Stimulated activated effector memory CD8-positive, alpha-beta T cell treated with anti-CD3 and anti-CD28 coated beads, Interleukin-12 subunit alpha, Interleukin-12 subunit beta, amount 100 ng/mL, for 72 hours (primary cell): ENCODE data around the gene MAN1A1.
"Not testable (repeated sequence)": the region's sequence is repeated elsewhere in the genome, so short reads cannot be mapped to it uniquely, and the experiment has no call there.

Experiments used
- ATAC-seq: fragments of 150-1000 bp; cut with Tn5 transposase; 2 replicates; pipeline ENCODE4 v1.10.0; 2021
- DNase-seq, 2 donors: peaks; one replicate each; pipeline ENCODE4 v3.0.0; 2021 to 2022; ENCODE audit warnings: low spot score in 2 of 2
- H3K27ac Mint-ChIP-seq: one replicate; pipeline ENCODE4 v1.8.0; 2022; ENCODE audit warnings: mild to moderate bottlenecking, mixed read lengths
- H3K36me3 Mint-ChIP-seq: one replicate; pipeline ENCODE4 v1.8.0; 2022; ENCODE audit warnings: mild to moderate bottlenecking, mixed read lengths
- H3K4me1 Mint-ChIP-seq: one replicate; pipeline ENCODE4 v1.8.0; 2022; ENCODE audit warnings: mixed read lengths
- H3K4me3 Mint-ChIP-seq: one replicate; pipeline ENCODE4 v1.8.0; 2022; ENCODE audit warnings: mild to moderate bottlenecking, mixed read lengths
- H3K9me3 Mint-ChIP-seq: one replicate; pipeline ENCODE4 v1.8.0; 2022; ENCODE audit warnings: mixed read lengths

Gene MAN1A1

DNA sequence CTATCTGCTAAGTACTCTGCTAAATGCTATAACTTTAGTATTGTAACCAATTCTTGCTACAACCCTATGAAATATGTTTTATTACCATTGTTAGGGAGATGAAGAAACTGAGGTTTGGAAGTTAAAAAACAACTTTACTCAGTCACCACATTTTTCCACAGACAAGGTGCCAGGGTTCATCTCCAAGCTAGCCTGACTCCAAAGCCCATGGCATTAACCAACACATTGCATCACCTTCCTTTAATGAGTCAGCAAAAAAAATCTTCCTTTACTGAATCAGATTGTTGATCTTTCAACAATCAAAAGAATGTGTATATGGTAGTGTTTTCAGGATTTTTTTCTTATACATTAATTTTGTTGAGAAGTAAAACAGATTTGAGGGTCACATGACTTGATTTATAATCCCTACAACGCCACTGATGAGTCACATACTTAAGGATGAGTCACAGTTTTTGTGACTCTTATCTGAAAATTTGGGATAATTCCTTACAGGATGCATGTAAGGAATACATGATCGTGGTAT, 41.5 kb downstream of the MAN1A1 start:
- Mint-ChIP-seq H3K27ac (no peak overlapping the region), H3K9me3 (no peaks in the 10 kb centered on the region), H3K4me3 (no peak overlapping the region), H3K36me3 (peaks cover 12% of the 10 kb centered on the region), H3K4me1 (peaks cover 45% of the 10 kb centered on the region)
- ATAC-seq (no peak), DNase-seq (no peak)

DNA sequence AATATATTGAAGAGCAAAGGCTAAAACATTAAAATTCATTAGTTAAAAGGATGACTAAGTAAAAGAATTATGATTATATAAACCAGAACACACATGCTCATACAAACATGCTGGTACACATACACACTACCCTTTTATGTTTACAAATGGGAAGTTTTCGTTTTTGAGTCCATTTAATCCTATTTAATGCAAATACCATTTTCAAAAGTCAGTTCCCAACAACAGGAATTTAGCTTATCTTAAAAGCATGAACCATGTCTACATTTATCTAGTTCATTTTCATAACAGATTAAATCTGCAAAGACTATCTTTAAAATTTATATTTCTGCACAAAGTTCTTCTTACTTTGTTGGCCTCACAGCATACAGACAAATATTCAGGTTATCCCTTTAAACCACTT, 42.5 kb downstream of the MAN1A1 start:
- H3K36me3 Mint-ChIP-seq, result peaks cover 17% of the 10 kb centered on the region
- H3K4me1 Mint-ChIP-seq, result peaks cover 35% of the 10 kb centered on the region
- no peaks in the 10 kb centered on the region for H3K9me3 Mint-ChIP-seq
- no peak overlapping the region for H3K27ac Mint-ChIP-seq
- DNase-seq (no peak), ATAC-seq (no peak)
- no peak overlapping the region for H3K4me3 Mint-ChIP-seq

DNA sequence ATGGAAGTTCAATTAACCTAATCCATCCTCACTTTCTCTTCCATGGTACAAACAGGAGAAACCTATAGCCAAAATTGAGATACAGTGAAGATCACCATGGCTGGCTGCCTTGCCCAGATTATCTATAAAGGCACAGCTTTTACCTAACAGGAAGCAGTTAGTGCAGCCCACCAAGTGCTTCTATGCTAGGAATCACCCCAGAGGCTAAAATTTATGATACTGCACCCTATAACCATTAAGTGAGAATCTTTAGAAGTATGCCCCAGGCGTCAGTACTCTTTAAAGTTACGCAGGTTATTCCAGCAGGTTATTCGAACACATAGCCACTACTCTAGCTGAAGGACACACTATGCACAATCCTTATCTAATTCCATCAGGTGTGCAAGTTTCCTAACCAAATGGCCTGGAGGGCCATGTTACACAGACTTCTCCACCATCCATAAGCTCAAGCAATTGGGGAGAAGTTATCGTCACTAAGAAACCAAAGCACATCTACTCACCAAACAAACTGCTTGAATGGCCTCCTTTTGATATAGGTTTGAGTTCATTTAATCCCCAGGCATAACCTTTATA, 43.1 kb downstream of the MAN1A1 start:
- Mint-ChIP-seq H3K9me3 (no peaks in the 10 kb centered on the region), H3K4me3 (no peak overlapping the region), H3K27ac (no peak overlapping the region), H3K4me1 (peaks cover 29% of the 10 kb centered on the region), H3K36me3 (peaks cover 22% of the 10 kb centered on the region)
- no peak for DNase-seq
- no peak for ATAC-seq

DNA sequence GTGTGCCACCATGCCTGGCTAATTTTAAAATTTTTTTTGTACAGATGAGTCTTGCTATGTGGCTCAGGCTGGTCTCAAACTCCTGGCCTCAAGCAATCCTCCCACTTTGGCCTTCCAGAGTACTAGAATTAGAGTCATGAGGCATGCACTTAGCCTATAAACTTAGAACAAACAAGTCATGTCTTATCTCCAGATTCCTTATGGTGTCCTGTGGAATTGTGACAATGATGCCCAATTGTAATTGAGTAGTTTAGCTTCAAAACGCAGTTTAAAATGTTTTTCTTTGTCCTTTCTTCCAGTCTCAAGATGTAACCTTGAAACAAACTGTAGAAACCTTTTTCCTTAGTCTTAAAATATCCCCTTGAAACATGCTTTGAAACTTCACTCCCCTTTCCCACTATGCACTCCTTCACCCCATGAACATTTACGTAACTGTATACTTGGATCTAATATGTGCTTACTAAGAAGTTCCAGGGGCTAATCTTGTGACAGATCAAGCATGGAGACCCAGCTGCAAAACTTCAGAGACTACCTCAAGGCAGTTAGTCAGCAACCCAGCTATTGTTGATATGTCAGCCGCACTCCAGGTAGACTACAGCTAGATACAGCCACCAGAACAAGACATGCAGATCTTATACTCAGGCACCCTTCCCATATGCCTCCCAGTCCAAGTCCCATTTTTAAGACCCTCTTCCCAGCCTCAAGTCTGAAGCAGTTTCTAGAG, 46.2 kb downstream of the MAN1A1 start:
- peaks cover 11% of the 10 kb centered on the region for H3K4me1 Mint-ChIP-seq
- no peaks in the 10 kb centered on the region for H3K9me3 Mint-ChIP-seq
- DNase-seq, result no peak
- ATAC-seq, result no peak
- H3K4me3 Mint-ChIP-seq, result no peak overlapping the region
- H3K36me3 Mint-ChIP-seq, result peaks cover 34% of the 10 kb centered on the region
- H3K27ac Mint-ChIP-seq, result no peak overlapping the region

DNA sequence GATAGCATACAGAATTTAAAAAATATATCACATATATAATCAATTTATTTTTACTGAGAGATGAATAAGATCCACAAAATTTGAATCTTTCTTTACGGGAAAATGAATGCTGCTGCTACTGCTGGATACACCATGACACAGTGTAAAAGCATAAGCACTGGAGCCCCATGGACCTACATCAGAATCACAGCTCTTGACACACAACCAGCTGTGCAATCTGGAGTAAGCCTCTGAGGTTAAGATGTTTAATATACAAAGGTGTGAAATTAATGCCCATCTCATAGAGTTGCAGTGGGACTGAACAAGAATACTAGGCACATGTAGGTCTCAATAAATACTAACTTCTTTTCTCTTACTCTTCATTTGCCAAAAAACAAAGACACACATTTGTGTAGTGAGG, 48.1 kb downstream of the MAN1A1 start:
- H3K9me3 Mint-ChIP-seq, result no peaks in the 10 kb centered on the region
- DNase-seq (no peak), ATAC-seq (no peak)
- peaks cover 34% of the 10 kb centered on the region for H3K36me3 Mint-ChIP-seq
- H3K27ac Mint-ChIP-seq, result no peak overlapping the region
- no peak overlapping the region for H3K4me3 Mint-ChIP-seq
- H3K4me1 Mint-ChIP-seq, result peaks cover 9% of the 10 kb centered on the region

DNA sequence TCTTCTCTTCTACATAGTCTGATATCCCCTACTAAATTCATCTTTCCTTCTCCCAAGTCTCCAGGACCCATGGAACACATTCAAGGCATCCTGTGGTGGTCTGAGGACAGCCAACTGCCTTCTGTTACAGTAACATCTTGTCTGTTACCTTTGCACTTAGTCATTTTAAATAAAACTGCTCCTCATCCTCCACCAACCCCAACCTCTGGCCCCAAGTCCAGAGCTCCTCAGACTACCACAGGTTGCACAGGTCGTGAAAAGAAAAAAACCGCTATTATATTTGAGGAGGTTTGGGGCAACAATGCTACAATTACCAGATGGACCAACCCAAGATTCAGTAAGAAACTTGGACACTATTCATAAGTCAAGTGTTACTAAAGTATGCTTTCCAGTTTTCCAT, 49.9 kb downstream of the MAN1A1 start:
- H3K27ac Mint-ChIP-seq, result no peak overlapping the region
- DNase-seq (no peak), ATAC-seq (no peak)
- H3K4me3 Mint-ChIP-seq, result no peak overlapping the region
- H3K9me3 Mint-ChIP-seq, result no peaks in the 10 kb centered on the region
- peaks cover 14% of the 10 kb centered on the region for H3K4me1 Mint-ChIP-seq
- H3K36me3 Mint-ChIP-seq, result peaks cover 27% of the 10 kb centered on the region

DNA sequence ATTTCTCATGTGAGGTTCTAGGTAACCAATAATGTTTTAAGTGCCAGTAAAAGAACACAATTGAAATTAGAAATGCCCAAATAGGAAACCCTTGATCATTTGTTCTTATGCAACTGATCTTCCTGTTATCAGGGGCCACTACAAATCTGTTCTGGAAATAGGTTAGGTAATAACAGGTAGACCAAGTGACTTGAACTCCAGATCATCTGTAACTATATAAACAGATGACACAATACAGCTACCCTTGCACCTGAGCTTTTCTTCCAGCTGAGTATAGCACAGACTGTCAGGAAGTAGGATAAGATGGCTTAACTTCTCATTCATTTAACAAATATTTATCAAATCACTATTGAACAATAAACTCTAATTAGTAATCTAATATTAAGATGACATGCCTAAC, 52.5 kb downstream of the MAN1A1 start:
- Mint-ChIP-seq H3K36me3 (peaks cover 22% of the 10 kb centered on the region), H3K27ac (no peak overlapping the region), H3K9me3 (no peaks in the 10 kb centered on the region), H3K4me3 (no peak overlapping the region), H3K4me1 (peaks cover 14% of the 10 kb centered on the region)
- no peak for ATAC-seq
- no peak for DNase-seq

DNA sequence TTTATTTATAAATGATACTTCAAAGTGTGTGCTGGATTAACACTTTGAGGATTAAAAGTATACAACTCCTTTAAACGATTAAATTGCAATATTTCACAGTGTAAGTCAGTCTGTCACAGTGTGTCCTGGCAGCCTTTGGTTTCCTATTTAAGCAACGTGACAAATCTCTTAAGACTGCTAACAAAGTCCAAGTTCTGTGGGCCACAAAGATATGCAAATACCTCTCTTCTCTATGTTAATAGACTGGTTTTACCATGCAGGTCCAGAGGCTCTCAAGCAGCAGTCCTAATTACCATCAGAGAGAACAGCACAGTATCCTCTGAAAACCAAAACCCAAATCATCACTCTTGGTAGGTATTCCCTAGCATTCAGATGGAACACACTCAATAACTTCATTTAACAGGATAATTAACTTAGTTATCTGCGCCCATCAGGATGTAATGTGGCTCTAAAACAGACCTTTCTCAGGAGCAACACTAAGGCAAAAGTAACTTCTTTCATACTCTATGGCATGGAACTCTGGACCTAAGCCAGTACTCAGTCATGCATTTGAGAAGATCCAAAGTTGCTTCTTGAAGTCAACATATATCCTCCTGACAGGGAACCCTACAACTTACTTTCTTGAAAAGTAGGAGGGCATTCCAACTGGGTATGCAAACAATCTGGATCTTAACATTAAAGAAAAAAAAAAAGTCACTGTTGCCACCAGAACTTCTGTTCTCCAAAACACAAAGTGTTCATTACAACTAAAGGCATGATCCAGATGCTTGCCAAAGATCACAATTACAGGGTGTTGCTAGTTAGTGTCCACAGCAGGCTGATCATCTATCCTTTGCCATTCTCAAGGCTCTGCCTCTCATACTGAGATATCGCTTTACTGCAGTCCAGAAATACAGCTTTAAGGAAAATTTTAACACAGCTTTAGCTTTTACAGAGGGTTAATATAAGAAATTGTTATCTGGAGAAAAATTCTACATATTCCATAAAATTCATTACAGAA, 53.2 kb downstream of the MAN1A1 start:
- Mint-ChIP-seq H3K4me3 (no peak overlapping the region), H3K4me1 (peaks cover 15% of the 10 kb centered on the region), H3K27ac (no peak overlapping the region), H3K9me3 (no peaks in the 10 kb centered on the region), H3K36me3 (peaks cover 16% of the 10 kb centered on the region)
- DNase-seq, result no peak
- no peak for ATAC-seq

DNA sequence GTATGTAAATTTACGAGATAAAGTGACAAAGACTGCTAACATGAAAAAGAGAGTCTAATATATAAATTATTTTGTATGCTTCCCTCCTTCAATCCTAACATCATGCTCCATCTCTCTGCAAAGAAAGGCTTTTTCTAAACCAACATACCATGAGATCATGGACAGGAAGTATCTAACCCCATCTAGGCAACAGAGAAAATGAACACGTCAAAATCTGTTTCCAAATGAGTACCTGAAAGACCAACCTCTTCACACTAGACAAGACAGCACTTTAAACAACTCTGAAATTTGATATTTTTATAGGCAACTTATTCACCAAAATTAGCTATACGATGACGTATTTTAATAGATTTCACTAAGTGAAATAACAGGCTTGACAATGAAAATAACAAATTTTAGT, 54.6 kb downstream of the MAN1A1 start:
- Mint-ChIP-seq H3K4me1 (peaks cover 20% of the 10 kb centered on the region), H3K9me3 (peaks cover 3% of the 10 kb centered on the region), H3K36me3 (peaks cover 18% of the 10 kb centered on the region), H3K27ac (no peak overlapping the region), H3K4me3 (no peak overlapping the region)
- peak; percentile 100 for ATAC-seq
- DNase-seq, result no peak

DNA sequence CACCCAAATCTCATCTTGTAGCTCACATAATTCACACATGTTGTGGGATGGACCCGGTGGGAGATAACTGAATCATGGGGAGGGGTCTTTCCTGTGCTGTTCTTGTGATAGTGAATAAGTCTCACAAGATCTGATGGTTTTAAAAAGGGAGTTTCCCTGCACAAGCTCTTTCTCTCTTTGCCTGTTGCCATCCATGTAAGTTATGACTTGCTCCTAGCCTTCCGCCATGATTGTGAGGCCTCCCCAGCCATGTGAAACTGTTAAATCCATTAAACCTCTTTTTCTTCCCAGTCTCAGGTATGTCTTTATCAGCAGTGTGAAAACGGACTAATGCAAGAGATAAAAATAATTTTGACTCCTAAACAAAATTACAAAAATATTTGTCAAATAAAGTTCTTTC, 58.5 kb downstream of the MAN1A1 start:
- not testable (repeated sequence) for DNase-seq, H3K9me3 Mint-ChIP-seq, ATAC-seq, H3K27ac Mint-ChIP-seq, H3K4me3 Mint-ChIP-seq
- H3K4me1 Mint-ChIP-seq, result peaks cover 13% of the 10 kb centered on the region
- H3K36me3 Mint-ChIP-seq, result peaks cover 27% of the 10 kb centered on the region

DNA sequence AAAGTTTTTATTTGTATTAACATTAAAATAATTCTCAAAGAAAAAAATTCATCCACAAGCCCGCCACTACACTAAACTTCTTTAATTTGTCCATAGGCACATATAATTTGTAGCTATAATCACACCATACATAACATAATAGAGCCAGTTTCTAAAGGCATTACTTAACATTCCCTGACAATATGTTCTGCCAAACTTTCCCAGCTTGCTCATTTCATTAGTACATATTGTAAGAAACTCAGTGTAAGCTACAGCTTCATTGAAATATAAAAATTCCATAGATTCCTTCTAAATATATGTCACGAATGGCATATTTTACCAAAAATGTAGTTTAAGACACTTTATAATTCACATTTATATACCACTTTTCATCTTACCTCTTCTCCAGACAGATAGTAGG, 59.3 kb downstream of the MAN1A1 start:
- ATAC-seq, result no peak
- Mint-ChIP-seq H3K36me3 (peaks cover 30% of the 10 kb centered on the region), H3K9me3 (peaks cover 3% of the 10 kb centered on the region), H3K27ac (no peak overlapping the region), H3K4me1 (peaks cover 6% of the 10 kb centered on the region), H3K4me3 (no peak overlapping the region)
- no peak for DNase-seq

DNA sequence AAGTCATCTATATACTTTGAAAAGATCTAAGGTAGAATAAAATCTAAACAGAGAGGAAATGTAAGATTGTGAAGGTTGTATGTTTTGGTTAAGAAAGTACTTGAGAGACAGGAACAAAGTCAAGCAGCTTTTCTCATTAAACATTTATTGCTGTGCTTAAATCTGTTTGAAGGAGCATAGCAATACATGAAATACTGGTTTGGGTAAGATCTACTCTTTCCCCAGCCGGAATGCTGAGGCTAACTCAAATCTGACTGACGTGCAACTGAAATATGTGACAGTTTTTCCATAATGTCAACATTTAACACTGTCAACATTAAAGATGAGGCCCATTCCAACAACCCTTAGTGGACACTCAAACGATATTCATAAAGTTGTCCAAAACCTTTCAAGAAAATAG, 59.9 kb downstream of the MAN1A1 start:
- DNase-seq (no peak), ATAC-seq (no peak)
- peaks cover 37% of the 10 kb centered on the region for H3K36me3 Mint-ChIP-seq
- no peak overlapping the region for H3K4me3 Mint-ChIP-seq
- H3K9me3 Mint-ChIP-seq, result peaks cover 3% of the 10 kb centered on the region
- H3K4me1 Mint-ChIP-seq, result peaks cover 6% of the 10 kb centered on the region
- no peak overlapping the region for H3K27ac Mint-ChIP-seq

DNA sequence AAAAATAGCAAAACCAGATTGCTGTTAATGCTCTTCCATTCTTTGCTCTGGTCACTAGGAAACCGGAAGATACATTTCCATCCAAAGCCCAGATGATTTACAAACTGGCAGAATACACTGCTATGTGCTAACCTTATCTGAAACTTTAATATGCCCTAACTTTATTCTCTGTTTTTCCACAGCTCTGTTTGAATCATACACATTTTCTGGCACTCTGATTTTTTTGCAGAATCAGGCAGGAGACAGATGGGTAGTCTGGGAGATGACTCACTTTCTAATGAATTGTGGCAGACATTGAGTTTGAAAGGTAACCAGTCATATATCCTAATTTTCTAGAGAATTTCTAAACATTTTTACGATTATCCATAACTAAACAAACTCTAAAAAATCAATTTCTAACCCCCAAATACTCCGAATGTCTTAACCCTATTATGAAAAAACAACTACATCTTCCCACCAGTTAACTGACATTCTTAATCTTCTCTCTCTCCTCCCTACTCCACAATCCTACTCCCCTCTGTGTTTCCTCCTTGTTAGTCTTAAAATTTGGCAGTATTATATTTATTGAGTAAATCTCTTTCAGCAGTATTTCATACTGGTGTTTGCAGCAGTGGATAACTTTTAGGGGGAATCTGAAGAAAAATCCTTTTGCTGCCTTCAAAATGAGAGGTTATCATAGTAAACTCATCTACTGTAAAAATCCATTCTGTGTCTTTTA, 63.5 kb downstream of the MAN1A1 start:
- Mint-ChIP-seq H3K4me3 (no peak overlapping the region), H3K4me1 (peaks cover 15% of the 10 kb centered on the region), H3K27ac (no peak overlapping the region), H3K9me3 (peaks cover under 1% of the 10 kb centered on the region), H3K36me3 (peaks cover 56% of the 10 kb centered on the region)
- ATAC-seq (no peak), DNase-seq (no peak)

DNA sequence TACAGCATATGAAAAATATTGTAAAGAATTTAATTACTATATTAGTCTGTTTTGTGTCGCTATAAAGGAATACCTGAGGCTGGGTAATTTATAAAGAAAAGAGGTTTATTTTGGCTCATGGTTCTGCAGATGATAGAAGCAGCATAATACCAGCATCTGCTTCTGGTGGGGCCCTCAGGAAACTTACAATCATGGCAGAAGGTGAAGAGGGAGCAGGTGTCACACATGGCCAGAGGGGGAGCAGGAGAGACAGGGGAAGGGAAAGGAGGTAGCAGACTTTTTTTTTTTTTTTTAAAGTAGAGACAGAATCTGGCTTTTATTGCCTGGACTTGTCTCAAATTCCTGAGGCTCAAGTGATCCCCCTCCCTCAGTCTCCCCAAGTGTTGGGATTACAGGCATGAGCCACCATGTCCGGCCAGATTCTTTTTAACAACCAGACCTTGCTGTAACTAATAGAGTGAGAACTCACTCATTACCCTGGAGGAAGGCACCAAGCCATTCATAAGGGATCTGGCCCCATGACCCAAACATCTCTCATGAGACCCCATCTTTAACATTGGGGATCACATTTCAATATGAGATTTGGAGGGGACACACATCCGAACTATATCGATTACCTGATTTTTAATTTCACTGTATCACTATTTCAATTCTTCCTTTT, 64.6 kb downstream of the MAN1A1 start:
- H3K4me3 Mint-ChIP-seq, result no peak overlapping the region
- ATAC-seq, result no peak
- H3K27ac Mint-ChIP-seq, result no peak overlapping the region
- no peaks in the 10 kb centered on the region for H3K9me3 Mint-ChIP-seq
- no peak for DNase-seq
- peaks cover 50% of the 10 kb centered on the region for H3K36me3 Mint-ChIP-seq
- H3K4me1 Mint-ChIP-seq, result peaks cover 17% of the 10 kb centered on the region
